ENCODE results near the gene NXPH4. TPM values are rescaled to one million over a fixed set of nuclear protein-coding genes. Genes with fewer than 3 reads are reported as not detected.
A peak's percentile ranks its signal among the peaks of the same experiment; 100 is the strongest.

The NXPH4 gene
- total RNA-seq, 1 experiment from 2014 or later, result 1.7 TPM

- no peak for DNase-seq (ENCODE audit: low read depth)
These were observed 2.8 kb downstream of the NXPH4 start for GRCh38 chr12:57219205-57219992.

GRCh38 chr12:57219993-57220754 is 3.6 kb downstream of the NXPH4 start:
- DNase-seq (ENCODE audit: low read depth), result no peak

- DNase-seq (ENCODE audit: low read depth), result no peak
These were observed 4.2 kb downstream of the NXPH4 start for GRCh38 chr12:57220770-57221168.

GRCh38 chr12:57221169-57221917 is 4.7 kb downstream of the NXPH4 start:
- no peak for DNase-seq (ENCODE audit: low read depth)

- no peak for DNase-seq (ENCODE audit: low read depth)
These were observed 5.9 kb downstream of the NXPH4 start for GRCh38 chr12:57222286-57223190.

- no peak for DNase-seq (ENCODE audit: low read depth)
These were observed 6.9 kb downstream of the NXPH4 start for GRCh38 chr12:57223191-57224165.

GRCh38 chr12:57224278-57224972 is 7.8 kb downstream of the NXPH4 start:
- no peak for DNase-seq (ENCODE audit: low read depth)

GRCh38 chr12:57224973-57225679 is 8.5 kb downstream of the NXPH4 start:
- no peak for DNase-seq (ENCODE audit: low read depth)

- no peak for DNase-seq (ENCODE audit: low read depth)
These were observed 9.2 kb downstream of the NXPH4 start for GRCh38 chr12:57225680-57226210.

GRCh38 chr12:57226588-57227314 is 10.2 kb downstream of the NXPH4 start:
- DNase-seq (ENCODE audit: low read depth), result no peak

- no peak for DNase-seq (ENCODE audit: low read depth)
These were observed 10.9 kb downstream of the NXPH4 start for GRCh38 chr12:57227315-57228115.

GRCh38 chr12:57229046-57229633 is 12.5 kb downstream of the NXPH4 start:
- DNase-seq (ENCODE audit: low read depth), result peak; percentile 41

- peak; percentile 90 for DNase-seq (ENCODE audit: low read depth)
These were observed 13.2 kb downstream of the NXPH4 start, which contains the start of gene SHMT2 for GRCh38 chr12:57229634-57230380. Gene SHMT2 (plus strand): TSS chr12:57229711. CDS start chr12:57229779, 68 bp downstream.

- DNase-seq (ENCODE audit: low read depth), result no peak
These were observed 14.0 kb downstream of the NXPH4 start for GRCh38 chr12:57230381-57231155.

All from RPMI7951 (cell line).